K562 (cell line): ENCODE measurements around the gene HAVCR1.

Source experiments
- CAMTA2 ChIP-seq: fragments of 250-450 bp; sonication (Bioruptor Pico); conservative IDR thresholded peaks from 2 replicates; pipeline ENCODE4 v1.5.1; 2022
- CHD4 ChIP-seq: fragments of 200-600 bp; sonication (generic); IDR thresholded peaks from 3 replicates; pipeline ENCODE4 v1.6.1; 2012; ENCODE audit warnings: low read depth, mild to moderate bottlenecking, mixed read lengths, low read length, inconsistent platforms; ENCODE audit not compliant: insufficient read depth, insufficient replicate concordance, poor library complexity, severe bottlenecking
- CTCF ChIP-seq, 3 experiments: IDR thresholded peaks in 2 of 3; conservative IDR thresholded peaks in 1 of 3; 2 replicates each; pipeline ENCODE4 v1.5.1; 2011 to 2012; ENCODE audit warnings: low read length in 3 of 3, mild to moderate bottlenecking in 3 of 3, control low read depth in 2 of 3, improper control_type of control experiment in 1 of 3, inconsistent platforms in 1 of 3, low read depth in 1 of 3, mixed read lengths in 1 of 3, moderate library complexity in 1 of 3; ENCODE audit not compliant: insufficient read depth in 2 of 3
- EZH2 ChIP-seq: IDR thresholded peaks from 2 replicates; pipeline ENCODE4 v1.6.1; 2012; ENCODE audit warnings: low read depth, mild to moderate bottlenecking, inconsistent platforms, low read length, borderline replicate concordance
- FOXK2 ChIP-seq, 2 experiments: fragments of 450-650 bp; IDR thresholded peaks in 1 of 2; conservative IDR thresholded peaks in 1 of 2; 2 replicates each; pipeline ENCODE4 v1.6.1; 2016; ENCODE audit warnings: low read depth in 2 of 2, mild to moderate bottlenecking in 1 of 2
- HDAC8 ChIP-seq: fragments of 450-650 bp; IDR thresholded peaks from 2 replicates; pipeline ENCODE4 v1.6.1; 2016; ENCODE audit warnings: mild to moderate bottlenecking, missing genetic modification characterization, moderate library complexity, missing compliant biosample characterization
- RFX7 ChIP-seq: fragments of 250-450 bp; sonication (Bioruptor Pico); IDR thresholded peaks from 2 replicates; pipeline ENCODE4 v1.5.1; 2021; ENCODE audit warnings: mild to moderate bottlenecking
- RHOXF2B ChIP-seq: fragments of 250-450 bp; sonication (Bioruptor Pico); conservative IDR thresholded peaks from 2 replicates; pipeline ENCODE4 v1.5.1; 2021
- RNF219 ChIP-seq: fragments of 250-450 bp; sonication (Bioruptor Pico); IDR thresholded peaks from 2 replicates; pipeline ENCODE4 v1.5.0; 2022; ENCODE audit warnings: mild to moderate bottlenecking
- SMARCA4 ChIP-seq: fragments of 450-650 bp; IDR thresholded peaks from 2 replicates; pipeline ENCODE4 v1.6.1; 2016
- TF ChIP-seq, protein P1 (sequence below): fragments of 250-450 bp; sonication (Bioruptor Pico); IDR thresholded peaks from 2 replicates; pipeline ENCODE4 v1.5.0; 2020; ENCODE audit warnings: mild to moderate bottlenecking, borderline replicate concordance
- TF ChIP-seq, protein P2 (sequence below): sonication (generic); formaldehyde crosslinking; IDR thresholded peaks from 2 replicates; pipeline ENCODE4 v1.8.1; 2023; ENCODE audit warnings: mild to moderate bottlenecking, missing genetic modification reagents
- TF ChIP-seq, protein P3 (sequence below): sonication (generic); formaldehyde crosslinking; IDR thresholded peaks from 2 replicates; pipeline ENCODE4 v1.8.0; 2023; ENCODE audit warnings: mild to moderate bottlenecking, missing genetic modification reagents

DNA sequence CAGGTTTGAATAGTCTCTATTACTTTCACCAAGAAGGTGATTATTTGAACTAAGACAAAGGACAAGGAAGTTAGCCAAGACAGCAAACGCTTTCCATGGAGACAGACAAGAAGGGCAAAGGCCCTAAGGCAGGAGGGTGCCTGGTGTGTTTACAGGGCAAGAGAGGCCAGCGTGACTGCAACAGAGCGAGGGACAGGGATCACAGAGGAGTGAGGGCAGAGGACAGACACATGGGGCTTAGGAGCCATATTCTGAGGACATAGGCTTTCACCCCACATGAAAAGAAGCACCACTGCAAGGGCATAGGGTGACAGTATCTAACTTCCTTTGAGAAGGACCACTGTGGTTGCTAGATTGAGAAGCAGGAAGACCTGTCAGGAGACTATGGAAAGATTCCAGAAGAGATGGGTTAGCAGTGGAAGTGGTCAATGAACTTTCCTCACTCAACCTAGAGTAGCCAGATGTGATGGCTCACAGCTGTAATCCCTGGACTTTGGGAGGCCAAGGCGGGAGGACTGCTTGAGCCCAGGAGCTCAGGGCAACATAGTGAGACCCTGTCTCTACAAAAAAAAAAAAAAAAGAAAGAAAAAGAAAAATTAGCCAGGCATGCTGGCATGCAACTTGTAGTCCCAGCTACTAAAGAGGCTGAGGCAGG, 5.0 kb upstream of the HAVCR1 start:
- TF ChIP-seq, protein P1, sequence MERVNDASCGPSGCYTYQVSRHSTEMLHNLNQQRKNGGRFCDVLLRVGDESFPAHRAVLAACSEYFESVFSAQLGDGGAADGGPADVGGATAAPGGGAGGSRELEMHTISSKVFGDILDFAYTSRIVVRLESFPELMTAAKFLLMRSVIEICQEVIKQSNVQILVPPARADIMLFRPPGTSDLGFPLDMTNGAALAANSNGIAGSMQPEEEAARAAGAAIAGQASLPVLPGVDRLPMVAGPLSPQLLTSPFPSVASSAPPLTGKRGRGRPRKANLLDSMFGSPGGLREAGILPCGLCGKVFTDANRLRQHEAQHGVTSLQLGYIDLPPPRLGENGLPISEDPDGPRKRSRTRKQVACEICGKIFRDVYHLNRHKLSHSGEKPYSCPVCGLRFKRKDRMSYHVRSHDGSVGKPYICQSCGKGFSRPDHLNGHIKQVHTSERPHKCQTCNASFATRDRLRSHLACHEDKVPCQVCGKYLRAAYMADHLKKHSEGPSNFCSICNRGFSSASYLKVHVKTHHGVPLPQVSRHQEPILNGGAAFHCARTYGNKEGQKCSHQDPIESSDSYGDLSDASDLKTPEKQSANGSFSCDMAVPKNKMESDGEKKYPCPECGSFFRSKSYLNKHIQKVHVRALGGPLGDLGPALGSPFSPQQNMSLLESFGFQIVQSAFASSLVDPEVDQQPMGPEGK (CRISPR knock-in tag): no peak
- no peak for TF ChIP-seq RNF219 (CRISPR knock-in tag)
- no peak for TF ChIP-seq CTCF (IDR thresholded peaks at IDR 0.05 in 2 of 3, conservative IDR thresholded peaks at IDR 0.05 in 1 of 3; ENCODE audit: insufficient read depth in 2 of 3, low read depth in 1 of 3, low read length in 3 of 3)
- TF ChIP-seq, protein P2, sequence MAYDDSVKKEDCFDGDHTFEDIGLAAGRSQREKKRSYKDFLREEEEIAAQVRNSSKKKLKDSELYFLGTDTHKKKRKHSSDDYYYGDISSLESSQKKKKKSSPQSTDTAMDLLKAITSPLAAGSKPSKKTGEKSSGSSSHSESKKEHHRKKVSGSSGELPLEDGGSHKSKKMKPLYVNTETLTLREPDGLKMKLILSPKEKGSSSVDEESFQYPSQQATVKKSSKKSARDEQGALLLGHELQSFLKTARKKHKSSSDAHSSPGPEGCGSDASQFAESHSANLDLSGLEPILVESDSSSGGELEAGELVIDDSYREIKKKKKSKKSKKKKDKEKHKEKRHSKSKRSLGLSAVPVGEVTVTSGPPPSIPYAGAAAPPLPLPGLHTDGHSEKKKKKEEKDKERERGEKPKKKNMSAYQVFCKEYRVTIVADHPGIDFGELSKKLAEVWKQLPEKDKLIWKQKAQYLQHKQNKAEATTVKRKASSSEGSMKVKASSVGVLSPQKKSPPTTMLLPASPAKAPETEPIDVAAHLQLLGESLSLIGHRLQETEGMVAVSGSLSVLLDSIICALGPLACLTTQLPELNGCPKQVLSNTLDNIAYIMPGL: no peak
- no peak for TF ChIP-seq RHOXF2B (CRISPR knock-in tag)
- no peak for TF ChIP-seq HDAC8 (tag)
- TF ChIP-seq SMARCA4: no peak
- no peak for TF ChIP-seq FOXK2 (conservative IDR thresholded peaks at IDR 0.05 in 1 of 2, IDR thresholded peaks at IDR 0.05 in 1 of 2; ENCODE audit: low read depth in 2 of 2)
- TF ChIP-seq, protein P3, sequence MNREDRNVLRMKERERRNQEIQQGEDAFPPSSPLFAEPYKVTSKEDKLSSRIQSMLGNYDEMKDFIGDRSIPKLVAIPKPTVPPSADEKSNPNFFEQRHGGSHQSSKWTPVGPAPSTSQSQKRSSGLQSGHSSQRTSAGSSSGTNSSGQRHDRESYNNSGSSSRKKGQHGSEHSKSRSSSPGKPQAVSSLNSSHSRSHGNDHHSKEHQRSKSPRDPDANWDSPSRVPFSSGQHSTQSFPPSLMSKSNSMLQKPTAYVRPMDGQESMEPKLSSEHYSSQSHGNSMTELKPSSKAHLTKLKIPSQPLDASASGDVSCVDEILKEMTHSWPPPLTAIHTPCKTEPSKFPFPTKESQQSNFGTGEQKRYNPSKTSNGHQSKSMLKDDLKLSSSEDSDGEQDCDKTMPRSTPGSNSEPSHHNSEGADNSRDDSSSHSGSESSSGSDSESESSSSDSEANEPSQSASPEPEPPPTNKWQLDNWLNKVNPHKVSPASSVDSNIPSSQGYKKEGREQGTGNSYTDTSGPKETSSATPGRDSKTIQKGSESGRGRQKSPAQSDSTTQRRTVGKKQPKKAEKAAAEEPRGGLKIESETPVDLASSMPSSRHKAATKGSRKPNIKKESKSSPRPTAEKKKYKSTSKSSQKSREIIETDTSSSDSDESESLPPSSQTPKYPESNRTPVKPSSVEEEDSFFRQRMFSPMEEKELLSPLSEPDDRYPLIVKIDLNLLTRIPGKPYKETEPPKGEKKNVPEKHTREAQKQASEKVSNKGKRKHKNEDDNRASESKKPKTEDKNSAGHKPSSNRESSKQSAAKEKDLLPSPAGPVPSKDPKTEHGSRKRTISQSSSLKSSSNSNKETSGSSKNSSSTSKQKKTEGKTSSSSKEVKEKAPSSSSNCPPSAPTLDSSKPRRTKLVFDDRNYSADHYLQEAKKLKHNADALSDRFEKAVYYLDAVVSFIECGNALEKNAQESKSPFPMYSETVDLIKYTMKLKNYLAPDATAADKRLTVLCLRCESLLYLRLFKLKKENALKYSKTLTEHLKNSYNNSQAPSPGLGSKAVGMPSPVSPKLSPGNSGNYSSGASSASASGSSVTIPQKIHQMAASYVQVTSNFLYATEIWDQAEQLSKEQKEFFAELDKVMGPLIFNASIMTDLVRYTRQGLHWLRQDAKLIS: no peak
- no peak for TF ChIP-seq RFX7 (CRISPR knock-in tag)
- no peak for TF ChIP-seq EZH2
- TF ChIP-seq CAMTA2 (CRISPR knock-in tag): no peak
- TF ChIP-seq CHD4: no peak
